Limb (tissue), 2 donors: ENCODE measurements around the gene MARCHF6.
"Not testable (repeated sequence)": the region's sequence is repeated elsewhere in the genome, so short reads cannot be mapped to it uniquely, and the experiment has no call there.

Source experiments
- DNase-seq, 2 donors: peaks; one replicate each; pipeline ENCODE4 v3.0.0-alpha.2; 2016; ENCODE audit errors: extremely low spot score in 2 of 2

Gene MARCHF6, protein sequence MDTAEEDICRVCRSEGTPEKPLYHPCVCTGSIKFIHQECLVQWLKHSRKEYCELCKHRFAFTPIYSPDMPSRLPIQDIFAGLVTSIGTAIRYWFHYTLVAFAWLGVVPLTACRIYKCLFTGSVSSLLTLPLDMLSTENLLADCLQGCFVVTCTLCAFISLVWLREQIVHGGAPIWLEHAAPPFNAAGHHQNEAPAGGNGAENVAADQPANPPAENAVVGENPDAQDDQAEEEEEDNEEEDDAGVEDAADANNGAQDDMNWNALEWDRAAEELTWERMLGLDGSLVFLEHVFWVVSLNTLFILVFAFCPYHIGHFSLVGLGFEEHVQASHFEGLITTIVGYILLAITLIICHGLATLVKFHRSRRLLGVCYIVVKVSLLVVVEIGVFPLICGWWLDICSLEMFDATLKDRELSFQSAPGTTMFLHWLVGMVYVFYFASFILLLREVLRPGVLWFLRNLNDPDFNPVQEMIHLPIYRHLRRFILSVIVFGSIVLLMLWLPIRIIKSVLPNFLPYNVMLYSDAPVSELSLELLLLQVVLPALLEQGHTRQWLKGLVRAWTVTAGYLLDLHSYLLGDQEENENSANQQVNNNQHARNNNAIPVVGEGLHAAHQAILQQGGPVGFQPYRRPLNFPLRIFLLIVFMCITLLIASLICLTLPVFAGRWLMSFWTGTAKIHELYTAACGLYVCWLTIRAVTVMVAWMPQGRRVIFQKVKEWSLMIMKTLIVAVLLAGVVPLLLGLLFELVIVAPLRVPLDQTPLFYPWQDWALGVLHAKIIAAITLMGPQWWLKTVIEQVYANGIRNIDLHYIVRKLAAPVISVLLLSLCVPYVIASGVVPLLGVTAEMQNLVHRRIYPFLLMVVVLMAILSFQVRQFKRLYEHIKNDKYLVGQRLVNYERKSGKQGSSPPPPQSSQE

DNA sequence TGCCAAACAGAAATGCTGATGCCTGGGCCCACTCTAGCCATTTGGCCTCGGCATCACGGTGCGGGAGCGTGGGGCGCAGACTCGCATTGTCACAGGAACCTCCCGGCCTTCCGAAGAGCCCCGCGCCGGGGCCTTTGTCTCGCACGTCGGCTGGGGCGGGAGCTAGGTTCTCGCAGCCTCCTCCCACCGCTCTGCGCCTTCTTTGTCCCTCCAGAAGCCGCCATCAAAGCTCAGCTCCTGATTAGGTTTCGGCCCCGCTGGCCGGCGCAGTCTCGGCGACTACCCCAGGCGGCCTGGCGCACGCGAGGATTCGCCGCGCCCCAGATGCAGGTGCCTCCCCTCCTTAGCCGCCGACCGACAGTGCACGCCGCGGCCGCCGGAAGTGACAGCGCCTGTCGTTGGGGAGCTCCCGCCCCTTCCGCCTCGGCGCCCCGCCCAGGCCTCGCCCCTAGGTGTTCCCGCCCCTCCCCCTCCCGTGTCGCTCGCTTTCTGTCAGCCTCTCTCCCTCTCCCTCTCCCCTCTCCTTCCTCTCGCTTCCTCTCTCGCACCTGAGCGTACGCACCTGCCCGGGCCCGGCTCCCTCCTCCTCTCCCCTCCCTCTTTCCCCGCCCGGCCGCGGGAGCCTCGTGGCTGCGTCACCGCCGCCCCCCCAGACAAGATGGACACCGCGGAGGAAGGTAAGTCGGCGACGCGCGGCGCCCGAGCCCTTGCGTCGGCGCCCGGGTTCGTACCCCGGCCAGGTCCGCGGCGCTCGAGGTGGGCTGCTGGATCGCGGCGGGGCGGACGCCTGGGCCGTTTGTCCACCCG, at the start of gene MARCHF6:
Gene MARCHF6, plus strand, starts transcription at position 455 of the 807 bp plus-strand sequence. Its CDS starts 204 bp downstream, at position 659.
- DNase-seq = peak; percentile 93 to 98

DNA sequence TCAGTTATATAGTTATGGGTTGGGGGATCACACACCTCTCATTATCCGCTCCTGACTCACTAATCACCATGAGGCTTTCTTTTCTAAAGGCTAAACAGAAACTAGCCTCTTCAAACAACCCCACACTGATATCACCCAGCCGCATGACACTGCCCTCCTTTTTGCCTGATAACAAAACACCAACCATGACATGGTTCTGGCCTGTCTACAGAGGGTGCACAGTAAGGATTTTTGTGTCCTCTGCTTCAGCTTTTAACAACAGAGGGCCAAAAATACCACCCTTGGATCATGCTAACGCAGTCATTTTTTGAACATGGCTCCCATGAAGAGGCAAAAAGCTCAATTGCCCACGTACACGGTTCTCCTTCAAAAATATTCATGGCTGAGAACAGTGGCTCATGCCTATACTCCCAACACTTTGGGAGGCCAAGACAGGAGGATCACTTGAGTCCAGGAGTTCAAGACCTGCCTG, 49.8 kb upstream of the MARCHF6 start:
- no peak for DNase-seq

DNA sequence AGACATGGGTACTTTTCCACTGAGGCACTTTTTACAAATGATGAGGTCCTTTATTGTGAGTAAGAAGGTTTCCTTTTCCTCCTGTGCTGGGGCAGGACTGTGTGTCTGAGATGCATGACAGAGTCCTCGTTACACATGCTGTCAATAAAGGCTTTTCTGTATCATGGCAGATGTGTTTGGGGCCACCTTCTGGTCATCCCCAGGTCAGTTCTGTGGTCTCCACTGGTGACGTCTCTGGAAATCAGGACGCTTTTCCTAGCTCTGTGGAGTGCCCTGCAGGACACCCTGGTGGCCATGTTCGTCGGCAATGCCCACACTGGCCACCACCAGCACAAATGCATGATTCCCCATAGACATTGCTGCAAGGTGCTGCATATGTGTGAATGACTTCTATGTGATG, 48.6 kb upstream of the MARCHF6 start:
- DNase-seq = no peak

GRCh38 chr5:10306114-10306513, 47.4 kb upstream of the MARCHF6 start:
- DNase-seq = no peak

DNA sequence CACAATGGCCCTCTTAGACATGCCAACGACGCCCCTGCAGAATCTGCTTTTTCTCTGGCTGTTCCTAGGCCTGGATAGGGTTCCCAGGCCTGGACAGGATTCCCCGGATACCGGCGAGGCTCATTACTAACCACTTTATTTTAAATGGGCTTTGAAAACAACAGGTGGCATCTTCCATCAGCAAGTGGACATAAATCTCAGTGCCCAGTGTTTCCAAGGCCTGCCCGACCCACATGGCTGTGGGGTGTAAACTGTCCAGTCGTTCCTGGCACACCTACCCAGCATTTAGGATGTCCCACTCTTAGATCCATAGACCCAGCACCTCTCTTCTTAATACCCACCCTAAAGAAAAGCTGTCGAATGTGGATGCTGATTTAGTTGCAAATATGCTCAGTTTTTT, 46.7 kb upstream of the MARCHF6 start:
- no peak for DNase-seq

DNA sequence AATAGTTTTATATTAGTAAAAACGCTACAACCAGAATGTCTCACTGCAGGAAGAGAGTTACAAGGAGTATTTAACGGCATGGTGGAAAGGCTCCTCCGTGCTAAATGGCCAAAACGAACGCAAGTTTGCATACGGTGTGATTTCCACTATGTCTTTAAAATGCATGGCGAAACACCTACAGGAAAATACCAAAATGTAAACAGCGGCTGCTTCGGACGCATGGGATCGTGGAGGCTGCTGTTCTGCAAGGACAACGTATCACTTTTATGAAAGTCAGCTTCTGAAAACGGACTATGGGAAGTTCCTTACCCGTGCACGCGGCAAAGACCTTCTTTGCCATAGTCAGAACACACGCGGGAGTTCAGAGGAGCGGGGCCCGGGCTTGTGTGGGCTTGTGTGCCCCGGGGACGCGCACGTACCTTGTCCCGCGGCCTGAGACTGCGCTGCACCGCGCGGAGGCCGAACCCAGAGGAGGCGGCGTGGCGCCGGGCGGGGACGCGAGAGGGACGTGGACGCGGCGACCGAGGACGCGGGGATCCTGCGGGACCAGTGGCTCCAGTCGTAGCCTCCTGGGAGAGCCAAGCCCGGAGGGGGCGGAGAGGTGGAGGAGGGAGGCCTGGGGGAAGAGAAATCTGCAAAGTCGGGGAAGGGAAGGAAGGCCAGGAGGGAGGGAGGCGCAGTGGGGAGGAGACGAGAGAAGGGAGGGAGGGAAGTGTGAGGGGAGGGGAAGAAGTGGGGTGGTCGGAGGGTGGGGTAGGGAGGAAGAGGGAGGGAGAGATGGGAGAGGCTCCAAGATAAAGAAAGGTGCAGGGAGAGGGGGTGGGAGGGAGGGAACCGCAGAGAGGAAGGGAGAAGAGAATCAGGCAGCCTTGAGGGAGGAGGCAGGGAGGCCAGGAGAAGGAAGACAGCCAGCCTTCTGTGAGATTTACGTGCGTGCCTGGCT, 46.0 kb upstream of the MARCHF6 start, which contains the start of gene CMBL:
Gene CMBL, minus strand, starts transcription at position 697 of the 943 bp plus-strand sequence. CDS start 17,140 bp downstream, outside the sequence.
- DNase-seq = peak in 1 of 2 donors; percentile 72

GRCh38 chr5:10308844-10309243, 44.7 kb upstream of the MARCHF6 start:
- DNase-seq = no peak

DNA sequence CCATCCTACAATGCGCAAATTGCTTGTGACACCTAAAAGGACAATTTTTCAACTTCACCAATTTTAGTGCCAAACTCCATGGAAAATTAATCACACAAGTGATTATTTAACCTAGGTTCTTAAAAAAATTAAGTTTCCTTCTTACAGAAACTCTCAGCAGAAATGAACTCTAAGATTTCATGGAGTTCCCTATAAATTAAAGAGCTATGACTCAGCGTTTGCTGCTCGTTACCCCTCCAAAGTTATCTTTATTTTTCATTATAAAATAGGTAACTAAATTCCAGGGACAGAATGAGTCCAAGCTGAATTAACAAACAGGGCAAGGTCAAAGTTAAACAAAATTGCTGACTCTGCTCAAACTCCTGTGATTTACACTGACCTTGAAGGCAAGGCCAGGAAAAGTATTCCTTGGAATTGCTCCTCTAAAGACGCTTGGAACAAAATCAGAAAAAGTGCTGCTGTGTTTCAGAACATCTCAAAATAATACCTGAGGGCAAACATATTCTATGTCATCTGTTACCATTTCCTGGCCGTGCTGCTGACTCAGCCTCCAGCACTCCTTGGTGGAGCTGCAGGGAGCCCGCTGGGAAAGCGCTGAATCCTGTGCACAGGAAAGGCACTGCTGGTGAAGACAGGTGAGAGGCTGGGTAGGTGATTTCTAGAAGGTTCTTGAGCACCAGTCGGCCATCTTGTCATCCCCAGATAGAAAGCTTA, 43.3 kb upstream of the MARCHF6 start:
- DNase-seq = no peak

DNA sequence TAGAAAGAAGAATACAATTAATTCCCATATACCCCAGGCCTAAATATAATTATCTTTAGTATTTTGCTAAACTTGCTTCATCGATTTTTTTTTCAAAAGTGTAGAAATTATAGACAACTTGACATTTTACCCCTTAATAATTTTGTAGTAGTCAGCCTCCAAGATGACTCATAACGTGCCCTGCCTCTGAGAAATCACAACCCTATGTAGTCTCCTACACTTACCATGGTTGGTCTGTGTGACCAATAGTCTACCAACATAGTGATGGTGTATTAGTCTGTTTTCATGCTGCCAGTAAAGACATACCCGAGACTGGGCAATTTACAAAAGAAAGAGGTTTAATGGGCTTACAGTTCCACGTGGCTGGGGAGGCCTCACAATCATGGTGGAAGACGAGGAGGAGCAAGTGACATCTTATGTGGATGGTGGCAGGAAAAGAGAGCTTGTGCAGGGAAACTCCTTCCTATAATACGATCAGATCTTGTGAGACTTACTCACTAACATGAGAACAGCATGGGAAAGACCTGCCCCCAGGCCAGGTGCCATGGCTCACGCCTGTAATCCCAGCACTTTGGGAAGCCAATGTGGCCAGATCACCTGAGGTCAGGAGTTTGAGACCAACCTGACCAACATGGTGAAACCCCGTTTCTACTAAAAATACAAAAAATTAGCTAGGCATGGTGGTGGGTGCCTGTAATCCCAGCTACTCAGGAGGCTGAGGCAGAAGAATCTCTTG, 42.5 kb upstream of the MARCHF6 start:
- DNase-seq = not testable (repeated sequence)

DNA sequence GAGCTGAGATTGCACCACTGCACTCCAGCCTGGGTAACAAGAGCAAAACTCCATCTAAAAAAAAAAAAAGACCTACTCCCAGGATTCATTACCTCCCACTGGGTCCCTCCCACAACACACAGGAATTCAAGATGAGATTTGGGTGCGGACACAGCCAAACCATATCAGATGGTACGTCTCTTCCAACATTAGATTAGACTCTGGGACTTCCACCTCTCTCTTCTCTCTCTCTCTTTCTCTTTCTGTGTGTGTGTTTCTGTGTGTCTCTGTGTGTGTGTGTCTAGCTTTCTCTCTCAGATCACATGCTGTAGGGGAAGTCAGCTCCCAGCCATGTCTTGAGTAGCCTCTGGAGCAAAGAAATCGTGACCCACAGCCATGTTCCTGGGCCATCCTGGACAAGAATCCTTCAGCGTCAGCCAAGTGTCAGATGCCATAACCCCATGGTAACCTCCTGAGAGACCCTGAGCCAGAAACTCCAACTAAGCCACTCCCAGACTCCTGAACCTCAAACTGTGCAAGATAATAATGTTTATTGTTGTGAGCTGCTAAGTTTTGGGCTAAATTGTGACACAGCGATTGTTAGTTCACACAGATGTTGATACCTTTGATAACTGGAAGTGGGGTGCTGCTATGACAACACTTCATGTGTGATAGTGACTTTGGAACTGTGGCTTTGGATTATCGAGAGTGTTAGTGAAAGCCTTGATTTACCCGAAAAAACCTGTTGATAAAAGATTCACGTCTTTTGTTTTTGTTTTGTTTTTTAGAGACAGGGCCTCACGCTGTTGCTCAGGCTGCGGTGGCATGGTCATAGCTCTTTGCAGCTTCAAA, 41.7 kb upstream of the MARCHF6 start:
- DNase-seq = no peak

DNA sequence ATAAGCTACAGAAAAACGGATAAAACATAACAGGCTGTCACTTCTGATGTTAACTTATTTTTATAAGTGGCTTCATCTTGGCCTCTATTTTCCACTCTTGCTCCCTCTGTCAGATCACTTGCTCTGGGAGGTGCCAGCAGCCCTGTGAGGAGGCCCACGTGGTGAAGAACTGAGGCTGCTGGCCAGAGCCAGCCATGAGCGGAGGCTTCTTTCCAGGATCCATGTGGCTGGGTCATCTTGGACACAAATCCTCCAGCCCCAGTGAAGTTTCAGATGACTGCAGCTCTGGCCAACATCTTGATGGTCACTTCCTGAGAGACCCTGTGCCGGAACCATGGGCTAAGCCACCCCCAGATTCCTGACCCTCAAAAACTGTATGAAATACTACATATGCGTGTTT, 38.3 kb upstream of the MARCHF6 start:
- no peak for DNase-seq

GRCh38 chr5:10315824-10316509, 37.5 kb upstream of the MARCHF6 start:
- DNase-seq = no peak

GRCh38 chr5:10317825-10318682, 35.4 kb upstream of the MARCHF6 start:
- DNase-seq = no peak

DNA sequence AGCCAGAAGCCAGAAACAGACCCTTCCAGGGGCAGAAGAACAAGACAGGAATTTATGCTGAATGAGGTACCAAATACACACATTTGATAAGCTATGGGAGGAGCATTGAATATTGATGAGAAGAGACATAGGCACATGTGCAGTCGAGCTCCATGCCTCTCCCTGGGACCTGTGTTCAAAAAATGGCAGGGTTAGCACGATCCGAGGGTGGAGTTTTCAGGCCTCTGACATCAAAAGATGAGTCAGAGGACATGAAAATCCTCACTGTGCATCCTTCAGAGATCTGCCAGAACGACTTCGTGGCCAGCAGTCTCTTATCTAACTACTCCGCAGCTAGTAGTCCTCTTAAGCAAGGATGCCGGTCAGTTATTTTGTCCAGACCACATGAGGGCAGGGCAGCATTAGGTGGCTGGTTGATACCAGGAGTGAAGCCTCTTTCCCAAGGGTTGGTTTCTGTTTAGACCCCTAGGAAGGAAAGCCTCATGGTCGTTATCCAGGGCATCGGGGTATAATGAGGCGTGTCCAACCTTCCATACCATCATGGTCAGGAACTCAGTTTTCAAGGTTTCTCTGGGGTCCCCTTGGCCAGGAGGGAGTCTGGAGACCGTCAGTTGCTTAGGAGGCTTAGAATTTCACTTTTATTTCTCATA, 34.2 kb upstream of the MARCHF6 start:
- no peak for DNase-seq

GRCh38 chr5:10320793-10321192, 32.7 kb upstream of the MARCHF6 start:
- DNase-seq = no peak

- DNase-seq = no peak
Measured at GRCh38 chr5:10321882-10322281, 31.6 kb upstream of the MARCHF6 start.
